GM23248 (cell line): ENCODE results near the gene ESAM.

Experiments
- EZH2 ChIP-seq: fragments of 200-600 bp; sonication (generic); IDR thresholded peaks from 2 replicates; pipeline ENCODE4 v1.6.1; 2018; ENCODE audit warnings: antibody characterized with exemption, mild to moderate bottlenecking; ENCODE audit not compliant: insufficient read depth, poor library complexity, severe bottlenecking
- EZH2phosphoT487 ChIP-seq: fragments of 200-600 bp; sonication (generic); IDR thresholded peaks from 2 replicates; pipeline ENCODE4 v1.6.1; 2018; ENCODE audit warnings: antibody characterized with exemption, moderate library complexity, mild to moderate bottlenecking, low read depth; ENCODE audit not compliant: insufficient read depth

DNA sequence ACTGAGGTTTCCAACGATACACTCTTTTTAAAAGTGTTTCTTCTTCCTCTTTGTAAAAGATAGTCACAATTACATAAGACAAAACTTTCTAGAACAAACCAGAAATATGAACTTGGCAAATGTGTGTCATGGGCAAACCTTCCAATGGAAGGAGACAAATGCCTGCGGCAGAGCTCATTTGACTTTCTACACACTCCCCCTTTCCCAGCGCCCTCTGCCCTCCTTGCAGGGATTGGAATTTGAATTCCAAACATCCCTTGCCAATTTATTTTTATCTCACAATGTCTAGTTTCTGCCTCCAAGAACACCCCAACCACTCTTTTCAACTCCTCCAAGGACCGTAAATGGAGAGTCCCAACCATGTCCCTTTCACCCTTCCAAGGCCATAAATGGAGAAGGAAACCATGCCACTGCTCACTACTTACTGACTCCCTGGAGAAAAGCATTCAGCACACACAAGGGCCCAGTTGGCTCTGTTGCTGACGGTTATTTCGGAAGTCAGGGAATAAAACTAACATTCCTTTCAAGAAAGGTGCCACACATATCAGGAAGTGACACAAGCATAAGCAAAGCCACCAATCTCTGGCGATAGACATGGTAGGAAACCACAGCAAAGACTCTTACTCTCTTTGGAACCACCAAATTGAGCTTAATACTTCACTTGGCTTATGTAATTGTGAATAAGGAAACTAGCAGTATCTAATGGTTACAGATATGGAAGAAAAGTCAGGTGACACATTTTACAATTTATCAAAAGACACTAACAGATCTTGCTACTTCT lies 15.0 kb upstream of the ESAM start:
- no peak for TF ChIP-seq EZH2
- TF ChIP-seq EZH2phosphoT487, result no peak
